Glutamatergic neuron (in vitro differentiated cells): ENCODE results near the gene DCAF10. TPM values are rescaled to one million over a fixed set of nuclear protein-coding genes. Genes with fewer than 3 reads are reported as not detected.
"Not testable (repeated sequence)": the region's sequence is repeated elsewhere in the genome, so short reads cannot be mapped to it uniquely, and the experiment has no call there.

Source experiments
- DNase-seq: peaks from one replicate; pipeline ENCODE4 v3.0.0; 2022
- H3K27ac Mint-ChIP-seq: one replicate; pipeline ENCODE4 v1.8.0; 2020; ENCODE audit warnings: mild to moderate bottlenecking, mixed read lengths, inconsistent platforms; ENCODE audit not compliant: unreplicated experiment
- H3K27me3 Mint-ChIP-seq: one replicate; pipeline ENCODE4 v1.8.0; 2020; ENCODE audit warnings: mild to moderate bottlenecking, moderate library complexity, mixed read lengths, inconsistent platforms; ENCODE audit not compliant: unreplicated experiment
- H3K36me3 Mint-ChIP-seq: one replicate; pipeline ENCODE4 v1.8.0; 2020; ENCODE audit warnings: mild to moderate bottlenecking, mixed read lengths, inconsistent platforms; ENCODE audit not compliant: unreplicated experiment
- H3K4me1 Mint-ChIP-seq: one replicate; pipeline ENCODE4 v1.8.0; 2020; ENCODE audit warnings: mild to moderate bottlenecking, low read depth, mixed read lengths, inconsistent platforms; ENCODE audit not compliant: unreplicated experiment
- H3K4me3 Mint-ChIP-seq: one replicate; pipeline ENCODE4 v1.8.0; 2020; ENCODE audit warnings: mild to moderate bottlenecking, mixed read lengths, inconsistent platforms; ENCODE audit not compliant: unreplicated experiment
- H3K9me3 Mint-ChIP-seq: one replicate; pipeline ENCODE4 v1.8.0; 2020; ENCODE audit warnings: mild to moderate bottlenecking, moderate library complexity, mixed read lengths, inconsistent platforms; ENCODE audit not compliant: unreplicated experiment
- CTCF ChIP-seq: fragments of 200-600 bp; sonication (generic); IDR thresholded peaks from one replicate; pipeline ENCODE4 v1.5.0; 2021; ENCODE audit not compliant: partially characterized antibody, unreplicated experiment
- total RNA-seq: library from RNA; stranded (reverse); fragmentation: NEBNext Ultra II Directional; extraction: Animal tissue kit (Norgen Biotek cat#: 25700); gene quantifications from one replicate; pipeline ENCODE4 v1.2.1, GENCODE V29; 2021; ENCODE audit not compliant: unreplicated experiment

DCAF10 gene
- total RNA-seq, 1 donor from 2014 or later = 19.3 TPM

- peaks cover 18% of the 10 kb centered on the region for H3K36me3 Mint-ChIP-seq
- no peak for TF ChIP-seq CTCF
- no peaks in the 10 kb centered on the region for H3K27me3 Mint-ChIP-seq
- DNase-seq = no peak
- H3K4me3 Mint-ChIP-seq = no peak overlapping the region
- H3K27ac Mint-ChIP-seq = no peak overlapping the region
- H3K9me3 Mint-ChIP-seq = peaks cover 4% of the 10 kb centered on the region
- no peaks in the 10 kb centered on the region for H3K4me1 Mint-ChIP-seq
Measured at GRCh38 chr9:37876376-37876775, 75.8 kb downstream of the DCAF10 start.

GRCh38 chr9:37880916-37881479, 80.4 kb downstream of the DCAF10 start:
- H3K36me3 Mint-ChIP-seq = peaks cover 23% of the 10 kb centered on the region
- H3K4me1 Mint-ChIP-seq = peaks cover 2% of the 10 kb centered on the region
- no peak for DNase-seq
- no peaks in the 10 kb centered on the region for H3K27me3 Mint-ChIP-seq
- H3K9me3 Mint-ChIP-seq = peaks cover 3% of the 10 kb centered on the region
- H3K4me3 Mint-ChIP-seq = no peak overlapping the region
- no peak for TF ChIP-seq CTCF
- no peak overlapping the region for H3K27ac Mint-ChIP-seq

GRCh38 chr9:37887977-37888583, 87.5 kb downstream of the DCAF10 start:
- DNase-seq, H3K27ac Mint-ChIP-seq, H3K27me3 Mint-ChIP-seq, H3K4me3 Mint-ChIP-seq, H3K9me3 Mint-ChIP-seq, H3K4me1 Mint-ChIP-seq: not testable (repeated sequence)
- peaks cover 14% of the 10 kb centered on the region for H3K36me3 Mint-ChIP-seq

GRCh38 chr9:37889536-37889935, 88.9 kb downstream of the DCAF10 start:
- peaks cover 5% of the 10 kb centered on the region for H3K4me1 Mint-ChIP-seq
- peaks cover 3% of the 10 kb centered on the region for H3K9me3 Mint-ChIP-seq
- DNase-seq = no peak
- no peak overlapping the region for H3K4me3 Mint-ChIP-seq
- H3K27ac Mint-ChIP-seq = no peak overlapping the region
- H3K27me3 Mint-ChIP-seq = no peaks in the 10 kb centered on the region
- H3K36me3 Mint-ChIP-seq = peaks cover 14% of the 10 kb centered on the region
- no peak for TF ChIP-seq CTCF

GRCh38 chr9:37891042-37891441, 90.4 kb downstream of the DCAF10 start:
- not testable (repeated sequence) for DNase-seq, H3K36me3 Mint-ChIP-seq, H3K4me1 Mint-ChIP-seq, H3K27me3 Mint-ChIP-seq, H3K9me3 Mint-ChIP-seq, H3K4me3 Mint-ChIP-seq
- peak overlapping the region; percentile 83 for H3K27ac Mint-ChIP-seq

- H3K27me3 Mint-ChIP-seq = no peaks in the 10 kb centered on the region
- TF ChIP-seq CTCF = no peak
- H3K36me3 Mint-ChIP-seq = peaks cover 7% of the 10 kb centered on the region
- peaks cover 2% of the 10 kb centered on the region for H3K4me1 Mint-ChIP-seq
- no peak overlapping the region for H3K4me3 Mint-ChIP-seq
- peak overlapping the region; percentile 79 for H3K27ac Mint-ChIP-seq
- H3K9me3 Mint-ChIP-seq = peaks cover 3% of the 10 kb centered on the region
- no peak for DNase-seq
Measured at GRCh38 chr9:37892063-37892462, 91.5 kb downstream of the DCAF10 start.
